HepG2 (cell line): ENCODE data around the gene DNALI1. TPM values are rescaled to one million over a fixed set of nuclear protein-coding genes. Genes with fewer than 3 reads are reported as not detected.

Experiments
- ATAC-seq: fragments of 200-7000 bp; cut with Tn5 transposase; 3 replicates; pipeline ENCODE4 v1.9.1; 2020; ENCODE audit warnings: mild to moderate bottlenecking, moderate library complexity
- BruUV-seq: library from RNA; stranded (reverse); fragments of 400-500 nt; replicated peaks from 2 replicates; lab custom pipeline; 2021; lab: Mats Ljungman, UMichigan
- CTCF ChIA-PET: fragments of 300-600 bp; formaldehyde crosslinking; extraction: SDS; loops from one replicate; lab custom pipeline; 2021; ENCODE audit warnings: low total read pairs, inconsistent platforms, low intra/inter-chr PET ratio; lab: Yijun Ruan, JAX
- POLR2A ChIA-PET: fragments of 350-600 bp; sonication (Branson Sonifier 250); formaldehyde crosslinking; loops from one replicate; lab custom pipeline; 2020; ENCODE audit warnings: antibody characterized with exemption, inconsistent platforms; lab: Yijun Ruan, JAX
- DNase-seq: peaks from one replicate; pipeline ENCODE4 v3.0.0-alpha.2; 2015; ENCODE audit warnings: low spot score
- FAIRE-seq: peaks from 3 replicates; lab custom pipeline; 2011; peaks lifted over from hg19 to GRCh38; lab: Jason Lieb, UNC
- H2AFZ ChIP-seq: one replicate; pipeline ENCODE4 v1.6.1; 2011; ENCODE audit warnings: low read length, inconsistent platforms
- H3K27ac ChIP-seq: fragments of 300-600 bp; 3 replicates; pipeline ENCODE4 v1.8.0; 2011; ENCODE audit warnings: mixed run types, mild to moderate bottlenecking, mixed read lengths, low read length, inconsistent platforms; ENCODE audit not compliant: insufficient read depth; ENCODE audit errors: extremely low read length
- H3K27me3 ChIP-seq, 2 experiments: fragments of 200-600 bp in 1 of 2; 2 replicates in 1 of 2; 3 replicates in 1 of 2; pipeline versions ENCODE4 v1.6.0 to v1.8.0; 2011; ENCODE audit warnings: low read length in 2 of 2, mild to moderate bottlenecking in 2 of 2, moderate library complexity in 2 of 2, inconsistent platforms in 1 of 2; ENCODE audit not compliant: insufficient read depth in 2 of 2, control insufficient read depth in 1 of 2
- H3K36me3 ChIP-seq, 2 experiments: fragments of 200-600 bp in 1 of 2; replicated peaks in 1 of 2; 2 replicates in 1 of 2; 3 replicates in 1 of 2; pipeline versions ENCODE4 v1.5.1 to v1.8.0; 2011; ENCODE audit warnings: low read length in 2 of 2, inconsistent platforms in 1 of 2; ENCODE audit not compliant: insufficient read depth in 2 of 2, control insufficient read depth in 1 of 2
- H3K4me1 ChIP-seq: 2 replicates; pipeline ENCODE4 v1.5.1; 2012; ENCODE audit warnings: low read length, inconsistent platforms; ENCODE audit not compliant: insufficient read depth
- H3K4me2 ChIP-seq: 2 replicates; pipeline ENCODE4 v1.6.0; 2011; ENCODE audit warnings: low read depth, low read length, inconsistent platforms
- H3K4me3 ChIP-seq, 3 experiments: fragments of 200-600 bp in 1 of 3; sonication (generic), shearing (Covaris generic) in 1 of 3; replicated peaks in 1 of 3; 2 replicates each; pipeline ENCODE4 v1.5.1; 2011 to 2016; ENCODE audit warnings: low read length in 3 of 3, inconsistent platforms in 2 of 3, low read depth in 2 of 3, mild to moderate bottlenecking in 2 of 3, control low read depth in 1 of 3, mixed read lengths in 1 of 3; ENCODE audit not compliant: insufficient read depth in 1 of 3
- H3K79me2 ChIP-seq: one replicate; pipeline ENCODE4 v1.6.1; 2011; ENCODE audit warnings: low read length, inconsistent platforms; ENCODE audit not compliant: insufficient read depth
- H3K9ac ChIP-seq: 2 replicates; pipeline ENCODE4 v1.6.0; 2011; ENCODE audit warnings: mild to moderate bottlenecking, low read depth, low read length, inconsistent platforms; ENCODE audit not compliant: insufficient read depth
- H3K9me3 ChIP-seq: 2 replicates; pipeline ENCODE4 v1.5.1; 2012; ENCODE audit warnings: mild to moderate bottlenecking, low read length
- H4K20me1 ChIP-seq: 2 replicates; pipeline ENCODE4 v1.6.0; 2011; ENCODE audit warnings: inconsistent platforms, mild to moderate bottlenecking, low read length, moderate library complexity; ENCODE audit not compliant: insufficient read depth
- BCLAF1 ChIP-seq: fragments of 450-650 bp; IDR thresholded peaks from 2 replicates; pipeline ENCODE4 v1.6.1; 2017; ENCODE audit warnings: mild to moderate bottlenecking
- ELF4 ChIP-seq: sonication (generic); formaldehyde crosslinking; IDR thresholded peaks from 2 replicates; pipeline ENCODE4 v1.5.0; 2020; ENCODE audit warnings: missing genetic modification reagents, mild to moderate bottlenecking, moderate library complexity, borderline replicate concordance
- ETV5 ChIP-seq: IDR thresholded peaks from 2 replicates; pipeline ENCODE4 v1.6.1; 2018; ENCODE audit warnings: missing biosample characterization, missing genetic modification reagents, inconsistent platforms, borderline replicate concordance
- HNRNPH1 ChIP-seq: fragments of 200-400 bp; formaldehyde crosslinking; optimal IDR thresholded peaks from 2 replicates; pipeline ENCODE3; 2017; ENCODE audit warnings: mild to moderate bottlenecking, low read depth, low read length
- MEF2D ChIP-seq: sonication (generic); formaldehyde crosslinking; IDR thresholded peaks from 2 replicates; pipeline ENCODE4 v1.5.1; 2020; ENCODE audit warnings: mild to moderate bottlenecking, missing genetic modification reagents
- NFE2L1 ChIP-seq: sonication (generic); formaldehyde crosslinking; IDR thresholded peaks from 2 replicates; pipeline ENCODE4 v1.4.0; 2020; ENCODE audit warnings: missing genetic modification reagents, mild to moderate bottlenecking, borderline replicate concordance
- RELA ChIP-seq: sonication (generic); formaldehyde crosslinking; IDR thresholded peaks from 2 replicates; pipeline ENCODE4 v1.4.0; 2020; ENCODE audit warnings: missing genetic modification reagents
- SMYD3 ChIP-seq: sonication (generic); formaldehyde crosslinking; IDR thresholded peaks from 2 replicates; pipeline ENCODE4 v1.8.1; 2023; ENCODE audit warnings: mild to moderate bottlenecking, missing genetic modification reagents
- ZBTB38 ChIP-seq: sonication (generic); formaldehyde crosslinking; IDR thresholded peaks from 2 replicates; pipeline ENCODE4 v1.5.1; 2020; ENCODE audit warnings: mild to moderate bottlenecking, missing genetic modification reagents
- ZMAT5 ChIP-seq: sonication (generic); formaldehyde crosslinking; IDR thresholded peaks from 2 replicates; pipeline ENCODE4 v1.5.0; 2020; ENCODE audit warnings: mild to moderate bottlenecking, low read depth, missing genetic modification reagents, borderline replicate concordance
- ZNF33A ChIP-seq: sonication (generic); formaldehyde crosslinking; IDR thresholded peaks from 2 replicates; pipeline ENCODE4 v1.5.1; 2020; ENCODE audit warnings: missing genetic modification reagents, mild to moderate bottlenecking, moderate library complexity, borderline replicate concordance
- ZNF350 ChIP-seq: sonication (generic); formaldehyde crosslinking; IDR thresholded peaks from 2 replicates; pipeline ENCODE4 v1.4.0; 2020; ENCODE audit warnings: mild to moderate bottlenecking, low read depth, missing genetic modification reagents, borderline replicate concordance
- ZNF597 ChIP-seq: sonication (generic); formaldehyde crosslinking; IDR thresholded peaks from 2 replicates; pipeline ENCODE4 v1.5.0; 2020; ENCODE audit warnings: missing genetic modification reagents
- ZNF710 ChIP-seq: sonication (generic); formaldehyde crosslinking; IDR thresholded peaks from 2 replicates; pipeline ENCODE4 v1.5.0; 2020; ENCODE audit warnings: mild to moderate bottlenecking, missing genetic modification reagents, borderline replicate concordance
- ZNF879 ChIP-seq: sonication (generic); formaldehyde crosslinking; IDR thresholded peaks from 2 replicates; pipeline ENCODE4 v1.8.1; 2023; ENCODE audit warnings: missing genetic modification reagents
- ZSCAN29 ChIP-seq: sonication (generic); formaldehyde crosslinking; conservative IDR thresholded peaks from 2 replicates; pipeline ENCODE4 v1.4.0; 2020; ENCODE audit warnings: mild to moderate bottlenecking, missing genetic modification reagents
- WGBS: methylation state at CpG from one replicate; pipeline ENCODE4 v1.1.6; 2017; ENCODE audit warnings: low lambda C conversion rate; 5-methylcytosine and 5-hydroxymethylcytosine counted together
- in situ Hi-C: cut with HindIII; loops from 2 replicates; pipeline ENCODE4 v1.10.0; 2017; ENCODE audit warnings: low pct_unique_long_range_greater_than_20kb; ENCODE audit not compliant: extremely low pct_ligation_motif_present
- intact Hi-C: fragments of 100-400 bp; cut with micrococcal nuclease; formaldehyde crosslinking; loops from one replicate; pipeline ENCODE4 v1.10.0; 2022; ENCODE audit not compliant: unreplicated experiment
- polyA plus RNA-seq, 8 experiments: library from polyadenylated mRNA; depleted of rRNA in 3 of 8; stranded (reverse) in 7 of 8; unstranded in 1 of 8; fragments of >200 nt; fragmentation: Illumina TruSeq in 4 of 8; extraction: Trizol in 4 of 8; gene quantifications; 2 replicates each; pipeline versions ENCODE4 v1.2.1 to v1.2.3, GENCODE V29; 2011 to 2016; ENCODE audit warnings: low read depth in 4 of 8, missing spikeins in 1 of 8, mixed read lengths in 1 of 8; ENCODE audit not compliant: insufficient read depth in 1 of 8
- total RNA-seq, 5 experiments: library from RNA; depleted of rRNA; stranded (reverse); fragments of >200 nt; fragmentation: Illumina TruSeq; extraction: Trizol; gene quantifications; 2 replicates each; pipeline ENCODE4 v1.2.3, GENCODE V29; 2016; ENCODE audit warnings: low read depth in 1 of 5

DNALI1 gene
- total and polyA plus RNA-seq, 2 of the 13 experiments (the other 11 are each of a cell fraction or from before 2014, with no cell fraction given) = 0.42 to 0.70 TPM

GRCh38 chr1:37515185-37516034 is 41.3 kb upstream of the DNALI1 start:
- TSS peak; percentile 97 for BruUV-seq
- Histone ChIP-seq H3K36me3 (peaks cover 4 to 14% of the 10 kb centered on the region in 2 experiments; a peak in 3 of 5 replicates), H3K4me1 (peaks cover 23% of the 10 kb centered on the region), H4K20me1 (peaks cover 9% of the 10 kb centered on the region; the same call in 1 of the 2 replicates), H3K4me2 (peak overlapping the region; percentile 94), H3K4me3 (peak overlapping the region; percentile 84 to 92 (median 90)), H3K9me3 (no peaks in the 10 kb centered on the region), H2AFZ (no peak overlapping the region), H3K79me2 (peaks cover 20% of the 10 kb centered on the region), H3K27me3 (no peaks in the 10 kb centered on the region), H3K27ac (peak overlapping the region; percentile 96), H3K9ac (peak overlapping the region; percentile 85)
- in situ Hi-C loops (no loop called here), intact Hi-C loops (no loop called here)
- FAIRE-seq (peak; percentile 8), ATAC-seq (no peak), DNase-seq (no peak)
- ChIA-PET POLR2A (interaction anchor here (0.8 to 2.8 kb wide), 22 partner anchors 9 to 498 kb away, joined by 3 to 52 read pairs (median 8); partner anchors contain the start of genes CDCA8, DNALI1, GNL2 and SNIP1), CTCF (interaction anchor here (1.1 kb wide), 1 partner anchor 167 kb away, joined by 4 read pairs; no protein-coding TSS in a partner anchor)
- WGBS = 57% methylated on average over 18 of the region's 18 CpGs
- TF ChIP-seq ZNF33A (0 out of 2 replicates have a peak, but pooled peaks have one; percentile 24), ZNF350 (CRISPR knock-in tag) (0 out of 2 replicates have a peak, but pooled peaks have one; percentile 24), ZNF710 (CRISPR knock-in tag) (0 out of 2 replicates have a peak, but pooled peaks have one; percentile 4), RELA (CRISPR knock-in tag) (no peak), ZNF597 (CRISPR knock-in tag) (no peak), ETV5 (CRISPR knock-in tag) (no peak), ZMAT5 (CRISPR knock-in tag) (no peak), ZNF879 (CRISPR knock-in tag) (no peak), ZSCAN29 (CRISPR knock-in tag) (0 out of 2 replicates have a peak, but pooled peaks have one; percentile 20), BCLAF1 (no peak), ZBTB38 (peak; percentile 81), ELF4 (CRISPR knock-in tag) (0 out of 2 replicates have a peak, but pooled peaks have one; percentile 54), NFE2L1 (no peak), SMYD3 (0 out of 2 replicates have a peak, but pooled peaks have one; percentile 55), MEF2D (peak; percentile 29; the same call in 1 of the 2 replicates), HNRNPH1 (no peak)
